HG03159 (cell line): ENCODE data around the gene RNF10.
"Not testable (repeated sequence)": the region's sequence is repeated elsewhere in the genome, so short reads cannot be mapped to it uniquely, and the experiment has no call there.

ENCODE experiments used
- ATAC-seq: cut with Tn5 transposase; IDR thresholded peaks from one replicate; pipeline ENCODE4 v1.9.1; 2021; ENCODE audit warnings: mild to moderate bottlenecking, moderate library complexity; ENCODE audit not compliant: unreplicated experiment

Gene RNF10

DNA sequence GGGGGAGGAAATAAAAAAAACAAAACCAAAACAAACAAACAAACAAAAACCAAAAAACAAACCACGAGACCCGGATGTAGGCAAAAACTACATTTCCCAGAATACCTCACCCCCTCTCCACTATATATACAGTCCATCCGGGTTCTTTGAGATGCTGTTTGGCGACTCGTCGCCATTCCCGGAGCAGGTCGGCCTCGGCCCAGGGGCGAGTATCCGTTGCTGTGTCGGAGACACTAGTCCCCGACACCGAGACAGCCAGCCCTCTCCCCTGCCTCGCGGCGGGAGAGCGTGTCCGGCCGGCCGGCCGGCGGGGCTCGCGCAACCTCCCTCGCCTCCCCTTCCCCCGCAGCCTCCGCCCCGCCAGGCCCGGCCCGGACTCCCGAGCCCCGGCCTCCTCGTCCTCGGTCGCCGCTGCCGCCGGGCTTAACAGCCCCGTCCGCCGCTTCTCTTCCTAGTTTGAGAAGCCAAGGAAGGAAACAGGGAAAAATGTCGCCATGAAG is at the start of gene RNF10:
RNF10 (plus strand) TSS at position 154 of the 500 bp plus-strand sequence. CDS start 456 bp downstream, outside the sequence.
- peak; percentile 57 for ATAC-seq

DNA sequence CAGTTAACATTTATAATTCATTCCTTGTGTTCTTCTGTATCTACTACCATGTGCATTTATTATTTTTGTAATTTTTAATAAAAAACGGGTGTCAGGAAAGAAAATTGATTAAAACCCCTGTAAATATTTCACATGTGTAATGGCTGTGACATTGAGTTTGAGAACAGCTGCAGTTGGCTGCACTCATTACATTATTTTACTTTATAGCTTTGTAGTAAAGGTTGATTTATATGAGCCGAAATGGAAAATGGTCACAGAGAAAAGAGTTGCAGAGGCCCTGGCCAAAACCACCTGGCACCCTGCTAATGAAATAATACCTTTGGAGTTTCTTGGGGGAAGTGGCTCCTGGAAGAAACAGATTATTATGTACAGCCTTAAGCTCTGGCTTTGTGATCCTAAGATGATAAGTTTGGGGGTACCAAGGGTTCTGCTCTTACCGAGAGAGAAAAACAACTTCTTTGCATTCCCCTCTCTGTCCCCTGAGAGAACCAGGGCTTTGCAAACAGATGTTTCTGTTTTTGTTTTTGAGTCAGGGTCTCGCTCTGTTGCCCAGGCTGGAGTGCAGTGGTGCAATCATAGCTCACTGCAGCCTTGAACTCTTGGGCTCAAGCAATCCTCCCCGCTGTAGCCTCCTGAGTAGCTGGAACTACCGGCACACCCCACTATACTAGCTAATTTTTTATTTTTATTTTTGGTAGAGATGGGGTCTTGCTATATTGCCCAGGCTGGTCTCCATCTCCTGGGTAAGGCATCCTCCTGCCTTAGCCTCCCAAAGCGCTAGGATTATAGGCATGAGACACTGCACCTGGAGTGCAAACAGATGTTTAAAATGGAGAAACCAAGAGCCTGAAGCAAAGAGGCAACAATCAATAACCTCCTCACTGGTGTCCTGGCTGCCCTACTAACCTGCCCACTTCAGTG is 47.9 kb upstream of the RNF10 start:
- no peak for ATAC-seq

DNA sequence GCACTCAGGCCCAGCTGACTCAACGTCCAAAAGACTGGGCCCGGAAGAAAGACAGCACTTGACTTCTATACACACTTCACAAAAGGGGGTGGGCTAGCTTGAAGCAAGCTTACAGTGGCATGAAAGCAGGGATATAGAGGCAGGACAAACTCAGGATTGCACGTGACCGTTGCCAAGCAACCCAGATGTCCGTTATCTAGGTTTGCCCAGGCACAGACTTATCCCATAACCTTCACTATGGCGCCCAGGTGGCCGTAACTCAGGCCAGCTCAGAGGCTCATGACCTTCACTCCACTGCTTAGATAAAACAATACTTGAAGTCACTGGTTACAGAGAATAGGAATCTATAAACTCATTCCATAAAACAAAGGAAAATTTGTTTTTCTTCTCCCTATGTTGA is 46.6 kb upstream of the RNF10 start:
- not testable (repeated sequence) for ATAC-seq

DNA sequence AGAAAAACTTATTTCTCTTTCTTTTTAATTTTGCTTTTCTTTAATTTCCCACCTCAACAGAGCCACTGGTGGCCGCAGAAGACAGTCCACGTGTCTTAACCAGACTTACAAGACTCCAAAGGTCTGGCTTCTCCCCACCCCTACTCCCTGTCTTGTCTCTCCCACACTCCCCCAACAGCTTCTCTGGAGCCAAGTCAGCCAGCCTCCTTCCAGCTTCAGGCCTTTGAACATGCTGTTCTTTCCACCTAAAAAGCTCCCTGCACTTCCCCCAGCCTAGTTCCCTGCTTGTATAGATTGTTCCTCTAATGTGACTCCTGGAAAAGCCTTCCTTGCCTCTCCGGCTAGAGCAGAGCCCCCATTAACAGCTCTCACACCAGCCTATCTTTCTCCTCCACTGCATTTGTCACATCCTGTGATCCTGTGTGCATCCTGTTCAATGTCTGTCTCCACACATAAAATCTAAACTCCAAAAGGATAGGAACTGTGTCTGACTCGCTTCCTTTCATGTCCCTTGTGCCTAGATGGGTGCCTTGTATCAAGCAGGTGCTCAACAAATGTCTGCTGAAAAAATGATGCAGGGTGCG is 46.0 kb upstream of the RNF10 start:
- ATAC-seq, result no peak

DNA sequence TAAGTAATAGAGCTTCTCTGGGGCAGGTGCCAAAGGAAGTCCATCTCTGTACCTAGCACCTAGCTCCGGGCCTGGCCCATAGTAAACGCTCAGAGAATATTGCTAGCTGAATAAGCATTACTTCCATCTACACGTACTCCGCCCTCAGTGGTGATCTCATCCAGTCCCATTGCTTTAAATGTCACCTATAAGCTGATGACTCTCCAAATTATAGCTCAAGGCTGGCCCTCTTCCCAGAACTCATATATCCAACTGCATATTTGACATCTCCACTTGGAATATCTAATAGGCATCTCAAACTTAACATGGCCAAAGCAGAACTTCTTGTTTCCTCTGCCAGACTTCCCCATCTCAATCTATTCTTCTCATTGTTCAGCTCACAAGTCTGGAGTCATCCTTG is 45.1 kb upstream of the RNF10 start:
- ATAC-seq, result no peak

DNA sequence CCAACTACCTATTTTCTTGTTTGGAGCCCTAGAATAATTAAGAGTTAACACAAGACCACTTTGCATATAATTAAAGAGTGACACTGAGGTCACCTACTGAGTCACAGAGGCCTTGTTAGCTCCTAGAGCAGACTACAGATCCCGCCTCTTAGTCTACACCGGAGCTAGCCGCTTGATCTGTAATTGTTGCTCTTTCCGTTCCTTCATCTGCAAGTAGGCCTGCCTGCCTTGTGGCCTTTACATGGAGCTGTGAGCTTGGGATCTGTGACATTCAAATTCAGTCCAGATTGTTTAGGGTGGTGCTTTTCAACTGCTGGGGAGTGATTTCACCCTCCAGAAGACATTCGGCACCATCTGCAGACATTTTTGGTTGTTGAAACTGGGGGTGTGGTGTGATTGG is 43.8 kb upstream of the RNF10 start:
- ATAC-seq, result no peak

DNA sequence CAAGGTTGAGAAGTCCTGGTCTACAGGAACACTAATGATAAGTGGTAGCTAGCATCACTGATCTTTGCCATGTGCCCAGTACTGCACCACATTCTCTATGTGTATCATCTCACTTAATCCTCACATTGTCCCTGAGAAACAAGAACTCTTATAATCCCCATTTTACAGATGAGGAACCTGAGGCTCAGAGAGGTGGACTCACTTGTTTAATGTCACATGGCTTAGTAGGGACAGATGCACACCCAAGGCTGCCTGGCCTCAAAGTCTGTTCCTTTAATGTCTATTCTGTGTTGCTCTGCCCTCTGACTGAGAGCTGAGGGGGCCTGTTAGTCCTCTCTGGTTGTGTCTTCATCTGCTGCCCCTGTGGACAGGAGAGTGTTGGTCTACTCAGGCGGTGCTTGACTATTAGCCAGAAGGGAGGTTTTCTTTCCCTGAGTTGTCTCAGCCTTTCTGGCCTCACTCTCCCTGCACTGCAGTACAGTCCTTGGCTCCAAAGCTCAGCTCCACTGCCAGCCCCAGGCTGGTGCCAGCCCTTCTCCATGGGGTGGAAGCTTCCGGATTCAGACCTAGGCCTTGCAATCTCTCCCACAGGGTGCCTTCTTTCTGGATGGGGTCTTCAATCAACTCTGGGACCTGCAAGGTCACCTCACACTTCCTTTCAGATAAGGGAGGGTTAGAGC is 43.2 kb upstream of the RNF10 start:
- ATAC-seq, result no peak

DNA sequence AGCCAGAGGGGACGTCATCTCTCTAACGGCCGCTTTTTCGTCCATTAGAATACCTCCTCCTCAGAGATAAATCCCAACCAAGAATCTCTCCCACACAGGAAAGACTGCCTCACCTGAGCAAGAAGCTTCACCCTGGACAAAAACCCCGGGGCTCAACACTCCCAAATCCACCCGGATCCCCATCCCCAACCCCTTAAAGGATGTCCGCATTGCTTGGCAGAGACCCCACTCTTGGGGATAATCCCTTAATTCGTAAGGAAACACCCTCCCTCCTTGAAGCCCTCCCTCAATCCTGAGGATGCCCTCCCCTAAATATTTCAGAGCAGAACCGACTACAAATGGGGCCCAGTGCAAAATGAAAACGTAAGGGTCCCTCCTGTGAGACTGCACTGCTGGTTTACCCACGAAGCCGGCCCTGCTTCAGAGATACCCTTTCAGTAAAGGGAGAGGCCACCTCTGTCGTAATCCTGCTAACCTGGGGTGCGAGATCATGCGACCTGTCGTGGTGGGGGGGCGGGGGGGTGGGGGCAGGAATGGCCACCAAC is 38.9 kb upstream of the RNF10 start:
- ATAC-seq, result peak; percentile 11

DNA sequence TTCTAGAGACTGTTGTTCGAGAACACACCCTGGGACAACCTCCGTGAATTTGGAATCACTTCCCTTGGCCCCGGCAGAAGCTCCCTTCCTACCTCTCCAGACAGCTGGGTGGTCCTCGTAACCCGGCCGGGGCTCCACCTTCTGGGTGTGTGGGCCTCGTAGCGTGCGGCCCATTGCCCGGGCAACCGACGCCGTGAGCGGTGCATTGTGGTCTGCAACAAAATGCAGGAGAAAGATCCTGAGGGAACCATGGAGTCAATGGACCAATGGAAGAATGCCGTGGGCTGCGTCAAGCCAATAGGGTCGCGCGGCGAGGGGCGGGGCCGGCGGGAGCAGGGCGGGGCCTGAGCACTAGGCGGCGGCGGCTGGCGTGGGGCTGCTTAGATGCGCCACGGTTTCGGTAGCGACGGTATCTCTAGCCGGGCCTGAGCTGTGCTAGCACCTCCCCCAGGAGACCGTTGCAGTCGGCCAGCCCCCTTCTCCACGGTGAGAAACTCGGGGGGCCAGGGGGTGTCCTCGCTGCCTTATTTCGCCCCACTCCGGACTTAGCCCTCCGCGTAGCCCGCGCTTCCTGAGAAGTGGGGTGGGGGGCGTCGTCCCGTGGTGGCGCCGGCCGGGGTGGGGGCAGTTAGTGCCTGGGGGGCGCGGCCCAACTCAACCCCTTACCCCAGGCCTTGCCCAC is 38.3 kb upstream of the RNF10 start, which contains the start of gene DYNLL1:
DYNLL1 (plus strand) TSS at position 383 of the 682 bp plus-strand sequence. CDS start 309 bp downstream, outside the sequence.
- ATAC-seq, result peak; percentile 91

DNA sequence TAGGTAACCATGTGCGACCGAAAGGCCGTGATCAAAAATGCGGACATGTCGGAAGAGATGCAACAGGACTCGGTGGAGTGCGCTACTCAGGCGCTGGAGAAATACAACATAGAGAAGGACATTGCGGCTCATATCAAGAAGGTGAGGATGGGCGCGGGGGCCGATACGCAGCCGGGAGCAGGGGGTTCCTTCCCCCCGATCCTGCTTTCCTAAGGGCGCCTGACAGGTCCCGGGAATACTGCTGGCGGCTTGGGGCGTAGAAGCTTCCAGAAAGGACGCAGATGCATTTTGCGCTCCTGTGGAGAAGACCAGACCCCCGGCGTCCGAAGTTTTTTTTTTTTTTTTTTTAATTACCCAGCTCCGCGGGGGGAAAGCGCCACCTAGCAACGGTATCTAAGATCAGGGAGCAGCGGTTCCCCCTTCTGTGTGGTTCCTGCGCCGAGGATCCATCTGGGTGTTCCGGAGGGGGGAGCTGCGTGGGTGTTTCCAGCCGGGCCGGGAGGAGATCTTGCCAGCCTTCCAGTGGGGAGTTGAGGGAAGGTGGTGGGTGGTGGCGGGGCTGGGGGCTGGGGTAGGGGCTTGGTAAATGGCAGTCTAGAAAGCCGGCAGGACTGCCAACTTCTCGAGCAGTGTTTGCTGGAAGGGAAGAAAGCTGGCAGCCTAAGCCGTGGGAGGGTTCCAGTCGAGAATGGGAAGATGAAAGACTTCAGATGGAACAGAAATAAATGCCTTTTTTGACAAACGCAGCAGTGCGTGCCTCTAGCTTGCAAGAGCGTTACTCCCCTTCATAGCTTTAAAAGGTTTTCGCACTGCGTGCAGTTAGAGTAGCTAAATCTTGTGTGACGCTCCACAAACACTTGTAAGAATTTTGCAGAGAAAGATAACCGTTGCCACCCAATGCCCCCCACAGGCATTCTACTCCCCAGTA is 37.5 kb upstream of the RNF10 start:
- ATAC-seq, result no peak

DNA sequence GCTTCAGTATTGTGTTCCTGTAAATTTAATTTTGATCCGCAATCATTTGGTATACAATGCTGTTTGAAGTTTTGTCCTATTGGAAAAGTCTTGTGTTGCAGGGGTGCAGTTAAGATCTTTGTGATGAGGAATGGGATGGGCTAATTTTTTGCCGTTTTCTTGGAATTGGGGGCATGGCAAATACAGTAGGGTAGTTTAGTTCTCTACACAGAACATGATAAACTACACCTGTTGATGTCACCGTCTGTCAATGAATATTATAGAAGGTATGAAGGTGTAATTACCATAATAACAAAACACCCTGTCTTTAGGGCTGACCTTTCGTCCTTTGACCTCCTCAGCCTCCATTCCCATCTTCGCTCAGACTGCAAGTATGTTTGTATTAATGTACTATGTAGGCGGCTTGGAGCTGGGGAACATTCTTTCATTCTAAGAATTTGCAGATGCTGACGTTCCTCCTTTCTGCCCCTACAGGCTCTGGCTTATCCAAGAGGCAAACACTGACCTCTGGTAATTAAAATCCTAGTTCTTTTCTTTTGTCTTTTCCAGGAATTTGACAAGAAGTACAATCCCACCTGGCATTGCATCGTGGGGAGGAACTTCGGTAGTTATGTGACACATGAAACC is 36.5 kb upstream of the RNF10 start:
- ATAC-seq, result no peak

DNA sequence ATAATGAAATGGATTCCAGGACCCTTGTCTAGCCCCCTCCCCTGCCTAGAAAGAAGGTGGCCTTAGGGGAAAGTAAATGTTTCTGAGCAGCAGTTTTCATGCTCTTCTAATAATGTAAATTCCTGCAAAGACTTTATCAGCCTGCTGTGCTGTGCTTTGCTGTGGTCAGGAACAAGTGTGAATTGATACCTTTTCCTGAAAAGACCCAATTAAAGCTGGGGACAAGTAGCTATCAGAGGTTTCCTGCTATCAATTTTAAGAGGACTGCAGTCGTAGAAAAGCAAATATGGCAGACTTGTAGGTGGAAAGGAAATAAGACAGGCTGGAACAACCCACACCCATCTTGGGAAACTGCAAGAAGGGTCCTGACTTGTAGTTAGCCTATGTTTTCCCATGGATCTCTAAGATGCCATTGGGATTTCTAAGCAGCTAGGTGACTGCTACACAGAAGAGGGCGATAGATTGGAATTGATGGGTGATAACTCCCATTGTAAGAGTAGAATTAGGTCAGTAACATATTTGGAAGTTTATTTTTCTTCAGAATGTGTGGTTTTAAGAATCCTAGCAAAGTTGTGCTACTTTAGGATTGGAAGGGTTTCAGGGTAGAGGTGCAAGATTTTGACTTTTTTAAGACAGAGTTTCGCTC is 35.2 kb upstream of the RNF10 start:
- ATAC-seq, result no peak

DNA sequence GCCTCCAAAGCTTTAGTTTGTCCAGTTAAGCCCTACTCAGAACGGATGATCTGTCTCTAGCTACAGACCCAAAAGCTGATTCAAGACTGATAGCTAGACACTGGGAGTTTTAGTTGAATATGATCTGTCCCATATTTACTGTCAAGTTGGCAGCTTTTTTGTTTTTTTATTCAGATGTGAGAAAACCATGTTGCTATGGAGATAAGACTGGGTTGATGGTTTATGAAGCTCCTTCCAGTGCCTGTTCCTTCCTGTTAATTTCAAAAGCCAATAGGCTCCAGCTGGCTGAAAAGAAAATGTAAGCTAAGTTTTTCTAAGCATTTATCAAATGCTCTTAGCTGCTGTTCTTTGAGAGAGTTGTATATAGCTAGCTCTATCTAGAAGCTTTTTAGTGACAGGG is 33.6 kb upstream of the RNF10 start:
- no peak for ATAC-seq

DNA sequence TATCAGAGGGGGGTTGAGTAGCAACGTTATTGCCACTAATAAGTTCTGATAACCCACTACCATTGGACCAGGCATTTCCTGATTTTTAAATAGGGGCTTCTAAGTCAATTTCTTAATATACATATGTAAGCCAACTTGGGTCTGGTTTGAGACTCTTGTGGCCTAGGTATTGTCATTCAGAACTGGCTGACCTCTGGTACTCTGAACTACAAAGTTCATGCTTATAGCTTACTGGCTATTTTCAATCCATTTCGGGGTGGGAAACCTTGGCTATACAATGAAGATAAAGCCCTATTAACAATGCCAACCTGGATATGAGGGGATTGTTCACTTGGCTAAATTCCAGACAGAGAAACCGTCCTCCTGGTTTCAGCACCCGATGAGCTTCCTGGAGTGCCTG is 29.6 kb upstream of the RNF10 start:
- no peak for ATAC-seq

DNA sequence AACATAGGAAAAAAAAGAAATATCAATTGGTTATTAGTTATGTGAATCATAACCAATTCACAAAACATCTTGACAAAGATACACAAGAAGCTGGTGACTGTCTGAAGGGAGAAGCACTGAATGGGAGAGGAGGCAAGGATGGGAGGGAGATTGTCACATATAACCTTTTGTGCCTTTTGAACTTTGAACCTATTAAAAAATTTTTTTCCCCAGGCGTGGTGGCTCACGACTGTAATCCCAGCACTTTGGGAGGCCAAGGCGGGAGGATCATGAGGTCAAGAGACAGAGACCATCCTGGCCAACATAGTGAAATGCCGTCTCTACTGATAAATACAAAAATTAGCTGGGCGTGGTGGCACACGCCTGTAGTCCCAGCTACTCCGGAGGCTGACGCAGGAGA is 25.6 kb upstream of the RNF10 start:
- no peak for ATAC-seq

DNA sequence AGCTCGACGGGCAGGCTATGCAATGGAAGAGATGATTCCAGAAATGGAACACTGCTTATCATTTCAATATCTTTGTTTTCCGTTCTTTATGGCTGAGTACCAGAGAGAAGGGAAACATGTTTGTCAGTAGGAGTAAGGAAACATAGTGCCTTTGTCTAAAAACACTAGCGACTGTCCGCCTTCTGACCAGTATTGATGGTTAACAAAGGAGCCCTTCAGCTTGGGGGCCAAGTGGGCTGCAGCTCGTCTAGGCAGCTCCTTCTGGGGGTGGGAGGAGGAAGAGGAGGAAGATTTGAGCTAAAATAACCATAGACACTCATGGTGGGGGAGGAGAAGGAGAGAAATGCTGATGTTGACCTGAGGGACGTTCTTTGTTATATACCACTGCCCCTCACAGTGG is 20.2 kb upstream of the RNF10 start:
- ATAC-seq, result no peak

DNA sequence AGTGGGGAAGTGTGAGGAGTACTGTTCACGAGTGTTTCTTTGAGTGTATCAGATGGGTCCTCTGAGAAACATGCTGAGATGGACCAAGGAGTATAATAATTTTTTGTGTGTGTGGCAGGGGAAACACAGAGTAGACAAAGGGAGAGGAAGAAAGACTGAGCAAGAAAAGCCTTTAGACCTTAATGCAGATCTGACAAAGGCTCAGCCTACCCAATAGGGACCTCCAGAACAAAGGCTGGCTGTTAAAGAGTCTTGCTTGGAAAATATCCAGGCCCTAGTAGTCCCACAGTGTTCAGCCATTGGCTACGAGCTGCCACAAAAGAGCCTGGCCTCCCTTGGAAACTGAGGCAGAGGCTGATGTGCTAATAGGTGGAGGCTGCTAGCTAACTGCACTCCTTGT is 18.7 kb upstream of the RNF10 start:
- ATAC-seq, result no peak

DNA sequence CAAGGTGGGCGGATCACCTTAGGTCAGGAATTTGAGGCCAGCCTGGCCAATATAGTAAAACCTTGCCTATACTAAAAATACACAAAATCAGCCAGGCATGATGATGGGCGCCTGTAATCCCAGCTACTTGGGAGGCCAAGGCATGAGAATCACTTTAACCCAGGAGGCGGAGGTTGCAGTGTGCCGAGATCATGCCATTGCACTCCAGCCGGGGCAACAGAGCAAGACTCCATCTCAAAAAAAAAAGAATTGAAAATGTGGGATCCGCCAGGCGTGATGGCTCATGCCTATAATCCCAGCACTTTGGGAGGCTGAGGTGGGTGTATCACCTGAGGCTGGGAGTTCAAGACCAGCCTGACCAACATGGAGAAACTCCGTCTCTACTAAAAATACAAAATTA is 14.8 kb upstream of the RNF10 start:
- ATAC-seq, result not testable (repeated sequence)

DNA sequence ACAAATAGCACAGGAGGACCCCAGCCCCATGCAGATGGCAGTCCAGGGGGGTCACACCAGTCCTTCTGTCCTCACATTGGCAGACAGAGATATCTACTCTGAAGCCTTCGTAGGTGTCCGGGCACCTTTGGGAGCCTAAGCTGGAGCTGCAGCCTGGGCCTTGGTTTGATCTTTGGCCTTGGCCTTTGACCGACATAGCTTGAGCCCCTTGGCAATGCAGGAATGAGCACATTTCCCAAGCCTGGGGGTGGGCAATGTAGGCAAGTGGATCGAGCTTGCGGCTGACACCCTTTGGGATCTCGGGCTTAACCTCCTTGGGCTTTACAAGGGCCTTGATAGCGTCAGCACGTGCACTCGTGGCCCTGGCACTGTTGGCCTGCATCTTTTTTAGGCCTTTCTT is 11.6 kb upstream of the RNF10 start:
- ATAC-seq, result no peak
